OCI-LY7 (cell line): ENCODE data around the gene BHLHE40. TPM values are rescaled to one million over a fixed set of nuclear protein-coding genes. Genes with fewer than 3 reads are reported as not detected.
A peak's percentile ranks its signal among the peaks of the same experiment; 100 is the strongest.

ENCODE experiments used
- BruUV-seq: library from RNA; stranded (reverse); fragments of 400-500 nt; replicated peaks from 2 replicates; lab custom pipeline; 2021; lab: Mats Ljungman, UMichigan
- CTCF ChIA-PET: fragments of 300-600 bp; sonication (Branson Sonifier 250); formaldehyde crosslinking; loops from one replicate; lab custom pipeline; 2022; ENCODE audit warnings: antibody characterized with exemption; ENCODE audit not compliant: unreplicated experiment; lab: Charles Lee
- POLR2A ChIA-PET: fragments of 300-600 bp; sonication (Branson Sonifier 250); formaldehyde crosslinking; loops from one replicate; lab custom pipeline; 2022; ENCODE audit warnings: antibody characterized with exemption; lab: Charles Lee
- DNase-seq: peaks from one replicate; pipeline ENCODE4 v3.0.0-alpha.2; 2015; ENCODE audit warnings: low spot score
- H2AFZ ChIP-seq: fragments of 200-600 bp; sonication (generic), shearing (Covaris generic); 2 replicates; pipeline ENCODE4 v1.6.1; 2014; ENCODE audit warnings: mild to moderate bottlenecking, antibody characterized with exemption, low read length, moderate library complexity
- H3K27ac ChIP-seq: fragments of 200-600 bp; sonication (generic); 2 replicates; pipeline ENCODE4 v1.5.1; 2014; ENCODE audit warnings: mixed run types, low read depth, mild to moderate bottlenecking, moderate library complexity, low read length, inconsistent platforms; ENCODE audit not compliant: poor library complexity, severe bottlenecking
- H3K36me3 ChIP-seq: fragments of 200-600 bp; sonication (generic); 2 replicates; pipeline ENCODE4 v1.6.1; 2014; ENCODE audit warnings: mild to moderate bottlenecking, antibody characterized with exemption, low read length, moderate library complexity, mixed read lengths; ENCODE audit not compliant: insufficient read depth
- H3K4me1 ChIP-seq: fragments of 200-600 bp; sonication (generic); 2 replicates; pipeline ENCODE4 v1.5.1; 2014; ENCODE audit warnings: mild to moderate bottlenecking, low read length; ENCODE audit not compliant: insufficient read depth, poor library complexity, severe bottlenecking
- H3K4me2 ChIP-seq: fragments of 200-600 bp; sonication (generic); 2 replicates; pipeline ENCODE4 v1.6.1; 2014; ENCODE audit warnings: mild to moderate bottlenecking, low read length
- H3K4me3 ChIP-seq: fragments of 200-600 bp; sonication (generic); 2 replicates; pipeline ENCODE4 v1.5.1; 2014; ENCODE audit warnings: mild to moderate bottlenecking, low read depth, low read length; ENCODE audit not compliant: poor library complexity, severe bottlenecking
- H3K79me2 ChIP-seq: fragments of 200-600 bp; sonication (generic); 2 replicates; pipeline ENCODE4 v1.6.1; 2016; ENCODE audit warnings: low read depth, mild to moderate bottlenecking, low read length, moderate library complexity, mixed read lengths; ENCODE audit not compliant: insufficient read depth
- H3K9me2 ChIP-seq: fragments of 200-600 bp; sonication (generic); 2 replicates; pipeline ENCODE4 v1.6.1; 2016; ENCODE audit warnings: mild to moderate bottlenecking, low read length, mixed read lengths; ENCODE audit not compliant: insufficient read depth
- H3K9me3 ChIP-seq: fragments of 200-600 bp; sonication (generic); 2 replicates; pipeline ENCODE4 v1.6.1; 2014; ENCODE audit warnings: mild to moderate bottlenecking, mixed run types, low read length, mixed read lengths
- H4K20me1 ChIP-seq: fragments of 200-600 bp; sonication (generic); 2 replicates; pipeline ENCODE4 v1.6.1; 2014; ENCODE audit warnings: mild to moderate bottlenecking, antibody characterized with exemption, low read length, moderate library complexity, mixed read lengths; ENCODE audit not compliant: insufficient read depth
- EZH2phosphoT487 ChIP-seq: fragments of 200-600 bp; sonication (generic); IDR thresholded peaks from 2 replicates; pipeline ENCODE4 v1.6.1; 2018; ENCODE audit warnings: low read depth, borderline replicate concordance, mild to moderate bottlenecking, mixed run types, antibody characterized with exemption, low read length, moderate library complexity, mixed read lengths
- intact Hi-C: fragments of 100-400 bp; cut with micrococcal nuclease; formaldehyde crosslinking; loops from one replicate; pipeline ENCODE4 v1.10.0; 2022; ENCODE audit not compliant: unreplicated experiment
- total RNA-seq, 2 experiments: library from RNA; depleted of rRNA in 1 of 2; stranded (reverse); fragments of >200 nt in 1 of 2; shearing (Covaris generic) in 1 of 2; gene quantifications; 2 replicates each; pipeline ENCODE4 v1.2.3, GENCODE V29; 2014 to 2022
- TF ChIP-seq, protein P1 (sequence below): fragments of 200-600 bp; sonication (generic); conservative IDR thresholded peaks from 2 replicates; pipeline ENCODE4 v1.5.1; 2014; ENCODE audit warnings: mild to moderate bottlenecking, antibody characterized with exemption, low read length, moderate library complexity, mixed read lengths

BHLHE40 gene
- total RNA-seq, 2 experiments from 2014 or later, result 0.11 to 0.35 TPM

DNA sequence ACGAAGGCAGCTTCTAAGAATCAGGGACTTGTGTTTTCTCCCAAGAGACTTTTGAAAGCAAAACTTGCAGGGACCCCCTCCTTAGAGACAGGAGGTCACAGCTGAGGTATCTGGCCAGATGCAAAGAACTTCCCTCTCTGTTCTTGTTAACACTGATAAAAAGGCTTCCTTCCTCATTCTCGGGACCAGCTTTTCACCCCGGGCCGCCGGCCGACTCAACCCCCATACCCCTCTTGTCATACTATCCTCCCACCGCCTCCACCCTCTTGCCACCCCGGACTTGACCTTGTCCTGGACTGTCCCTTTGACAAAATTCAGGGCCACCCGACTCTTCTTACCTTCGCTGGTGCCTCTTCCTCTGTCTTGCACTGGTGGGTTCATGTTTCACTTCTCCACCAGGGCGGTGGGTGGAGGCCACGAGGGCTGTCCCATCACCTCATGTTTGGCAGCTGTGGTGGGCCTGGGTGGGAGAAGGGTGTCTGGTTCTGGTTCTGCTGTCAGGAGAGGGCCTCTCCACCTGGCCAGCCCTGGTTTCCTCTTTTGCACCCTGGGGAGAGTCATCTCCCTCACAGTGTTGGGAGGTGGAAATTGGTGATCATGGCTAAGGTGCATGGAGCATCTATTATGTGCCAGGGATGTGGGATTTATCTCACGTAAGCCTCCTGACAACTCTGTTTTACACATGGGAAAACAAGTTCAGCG is 32.5 kb downstream of the BHLHE40 start:
- Histone ChIP-seq H3K79me2 (no peaks in the 10 kb centered on the region), H3K4me3 (peak overlapping the region; percentile 40), H2AFZ (peak overlapping the region; percentile 5; the same call in 1 of the 2 replicates), H3K4me2 (peak overlapping the region; percentile 81), H4K20me1 (peaks cover 8% of the 10 kb centered on the region; the same call in 1 of the 2 replicates), H3K9me2 (no peaks in the 10 kb centered on the region), H3K4me1 (peaks cover 57% of the 10 kb centered on the region), H3K27ac (peak overlapping the region; percentile 62), H3K9me3 (no peaks in the 10 kb centered on the region), H3K36me3 (no peaks in the 10 kb centered on the region)
- CTCF ChIA-PET, result interaction anchor here (1.0 kb wide), 1 partner anchor 28 kb away, joined by 3 read pairs; no protein-coding TSS in a partner anchor
- peak; percentile 87 for DNase-seq
- BruUV-seq, result no TSS peak
- POLR2A ChIA-PET, result interaction anchor here (0.7 to 2.6 kb wide), 5 partner anchors 11 to 170 kb away, joined by 3 to 16 read pairs (median 5); no protein-coding TSS in a partner anchor
- no peak for TF ChIP-seq EZH2phosphoT487
- TF ChIP-seq, protein P1, sequence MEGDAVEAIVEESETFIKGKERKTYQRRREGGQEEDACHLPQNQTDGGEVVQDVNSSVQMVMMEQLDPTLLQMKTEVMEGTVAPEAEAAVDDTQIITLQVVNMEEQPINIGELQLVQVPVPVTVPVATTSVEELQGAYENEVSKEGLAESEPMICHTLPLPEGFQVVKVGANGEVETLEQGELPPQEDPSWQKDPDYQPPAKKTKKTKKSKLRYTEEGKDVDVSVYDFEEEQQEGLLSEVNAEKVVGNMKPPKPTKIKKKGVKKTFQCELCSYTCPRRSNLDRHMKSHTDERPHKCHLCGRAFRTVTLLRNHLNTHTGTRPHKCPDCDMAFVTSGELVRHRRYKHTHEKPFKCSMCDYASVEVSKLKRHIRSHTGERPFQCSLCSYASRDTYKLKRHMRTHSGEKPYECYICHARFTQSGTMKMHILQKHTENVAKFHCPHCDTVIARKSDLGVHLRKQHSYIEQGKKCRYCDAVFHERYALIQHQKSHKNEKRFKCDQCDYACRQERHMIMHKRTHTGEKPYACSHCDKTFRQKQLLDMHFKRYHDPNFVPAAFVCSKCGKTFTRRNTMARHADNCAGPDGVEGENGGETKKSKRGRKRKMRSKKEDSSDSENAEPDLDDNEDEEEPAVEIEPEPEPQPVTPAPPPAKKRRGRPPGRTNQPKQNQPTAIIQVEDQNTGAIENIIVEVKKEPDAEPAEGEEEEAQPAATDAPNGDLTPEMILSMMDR, result no peak
- intact Hi-C loops, result loop anchor here (2.0 kb wide), 1 partner anchor 27 kb away; no protein-coding TSS in a partner anchor

DNA sequence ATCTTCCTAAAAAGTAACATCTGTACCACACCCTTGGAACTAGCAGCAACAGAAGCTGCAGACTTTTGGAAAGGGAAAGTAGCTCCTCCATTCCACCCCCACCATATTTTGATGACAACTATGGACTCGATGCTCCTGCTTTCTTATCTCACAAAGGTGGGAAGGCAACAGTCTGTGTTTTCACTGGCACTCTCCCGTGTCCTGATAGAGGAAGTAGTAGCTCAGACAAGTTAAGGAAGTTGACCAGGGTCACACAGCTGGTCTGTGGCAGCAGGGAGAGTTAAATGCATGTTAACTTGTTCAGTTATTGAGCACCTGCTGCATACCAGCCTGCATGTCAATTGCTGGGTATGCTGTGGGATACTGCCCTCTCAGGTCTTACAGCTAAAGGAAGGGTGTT is 33.1 kb downstream of the BHLHE40 start:
- no TSS peak for BruUV-seq
- peak overlapping the region; percentile 62 for H3K27ac ChIP-seq
- H3K4me1 ChIP-seq, result peaks cover 53% of the 10 kb centered on the region
- POLR2A ChIA-PET, result interaction anchor here (0.5 to 2.6 kb wide), 5 partner anchors 10 to 113 kb away, joined by 3 to 16 read pairs (median 5); no protein-coding TSS in a partner anchor
- peaks cover 8% of the 10 kb centered on the region; the same call in 1 of the 2 replicates for H4K20me1 ChIP-seq
- H3K9me2 ChIP-seq, result no peaks in the 10 kb centered on the region
- peak overlapping the region; percentile 40 for H3K4me3 ChIP-seq
- peak overlapping the region; percentile 81 for H3K4me2 ChIP-seq
- no peak overlapping the region for H2AFZ ChIP-seq
- H3K36me3 ChIP-seq, result no peaks in the 10 kb centered on the region
- CTCF ChIA-PET, result no interaction called here
- peak; percentile 30 for DNase-seq
- intact Hi-C loops, result no loop called here
- TF ChIP-seq EZH2phosphoT487, result no peak
- TF ChIP-seq, protein P1, result no peak
- H3K79me2 ChIP-seq, result no peaks in the 10 kb centered on the region
- H3K9me3 ChIP-seq, result no peaks in the 10 kb centered on the region
